Motor neuron (in vitro differentiated cells): ENCODE measurements around the gene CR2. TPM values are rescaled to one million over a fixed set of nuclear protein-coding genes. Genes with fewer than 3 reads are reported as not detected.

Source experiments
- ATAC-seq, 8 experiments: fragments of 200-7000 bp; cut with Tn5 transposase; replicated peaks in 6 of 8; 2 replicates each; pipeline ENCODE4 v1.8.0; 2021; ENCODE audit warnings: mild to moderate bottlenecking in 8 of 8, moderate library complexity in 8 of 8
- H3K27ac ChIP-seq, 2 donors: fragments of 250-450 bp; sonication (Bioruptor Pico); 2 replicates each; pipeline ENCODE4 v1.9.0; 2021; ENCODE audit warnings: antibody characterized with exemption in 2 of 2, mild to moderate bottlenecking in 2 of 2, moderate library complexity in 1 of 2
- H3K4me1 ChIP-seq, 2 donors: fragments of 250-450 bp; sonication (Bioruptor Pico); replicated peaks in 1 of 2; 2 replicates each; pipeline ENCODE4 v1.6.1; 2021; ENCODE audit warnings: antibody characterized with exemption in 2 of 2, mild to moderate bottlenecking in 2 of 2, moderate library complexity in 1 of 2
- H3K4me3 ChIP-seq, 5 donors: fragments of 250-450 bp; sonication (Bioruptor Pico); 2 replicates each; pipeline ENCODE4 v1.9.0; 2021; ENCODE audit warnings: antibody characterized with exemption in 5 of 5, mild to moderate bottlenecking in 5 of 5, moderate library complexity in 4 of 5
- WGBS, 10 experiments: fragments of 450-650 bp; shearing (Covaris generic); methylation state at CpG; one replicate each; pipeline ENCODE4 v1.0.0; 2022; 5-methylcytosine and 5-hydroxymethylcytosine counted together
- in situ Hi-C, 9 experiments: fragments of 400-800 bp; cut with MboI; loops; one replicate each; pipeline ENCODE4 v1.15.0; 2021; ENCODE audit warnings: low sequenced_read_pairs in 9 of 9, low pct_unique_long_range_greater_than_20kb in 2 of 9; ENCODE audit not compliant: unreplicated experiment in 9 of 9
- total RNA-seq, 8 experiments: library from RNA; unstranded; fragments of 300-600 nt; gene quantifications; 2 replicates each; pipeline versions ENCODE4 v1.2.3 to v1.2.4, GENCODE V29; 2022

The CR2 gene
- total RNA-seq, 8 experiments from 2014 or later = 0.95 TPM; not detected in 7

DNA sequence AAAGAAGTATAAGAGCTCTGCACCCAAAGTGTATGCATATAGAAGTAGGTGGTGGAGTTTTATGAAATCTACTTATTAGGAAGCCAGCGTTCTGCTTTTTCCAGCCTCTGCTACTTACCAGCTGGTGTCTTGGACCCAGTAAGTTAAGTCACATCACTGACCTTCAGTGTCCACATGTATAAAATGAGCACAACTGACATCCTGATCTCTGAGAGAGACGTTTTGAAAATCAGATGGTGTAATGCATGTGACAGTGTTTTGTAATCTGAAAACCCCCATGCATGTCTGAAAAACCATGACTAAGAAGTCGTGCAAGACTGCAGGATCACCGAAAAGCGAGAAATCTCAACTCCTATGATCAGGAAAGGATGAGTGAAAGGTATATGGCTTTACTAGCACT is 43.8 kb downstream of the CR2 start:
- WGBS, 10 experiments = 22 to 100% (median 69%) methylated on average over 1 to 5 of the region's 5 CpGs
- no peak for ATAC-seq
- no peak overlapping the region for H3K4me3 ChIP-seq
- H3K27ac ChIP-seq = no peak overlapping the region
- peaks cover 0 to 5% of the 10 kb centered on the region in 2 donors for H3K4me1 ChIP-seq
- in situ Hi-C loops = loop anchor here in 2 of 9 experiments (25.0 kb wide), 1 partner anchor 411 kb away; the partner anchor contains the start of gene C4BPB (in 2 of the 2)

- in situ Hi-C loops = loop anchor here in 2 of 9 experiments (25.0 kb wide), 1 partner anchor 412 kb away; the partner anchor contains the start of gene C4BPB (in 2 of the 2)
- no peak overlapping the region for H3K4me3 ChIP-seq
- H3K27ac ChIP-seq = no peak overlapping the region
- peak; percentile 67 to 86 (median 80) for ATAC-seq
- 0 to 8% (median 0%) methylated on average over 2 to 4 of the region's 4 CpGs; no CpG with 5 or more reads in 3 of the 10 experiments for WGBS, 10 experiments
- peaks cover 0 to 5% of the 10 kb centered on the region in 2 donors for H3K4me1 ChIP-seq
Measured at GRCh38 chr1:207499573-207499972, 45.4 kb downstream of the CR2 start.

DNA sequence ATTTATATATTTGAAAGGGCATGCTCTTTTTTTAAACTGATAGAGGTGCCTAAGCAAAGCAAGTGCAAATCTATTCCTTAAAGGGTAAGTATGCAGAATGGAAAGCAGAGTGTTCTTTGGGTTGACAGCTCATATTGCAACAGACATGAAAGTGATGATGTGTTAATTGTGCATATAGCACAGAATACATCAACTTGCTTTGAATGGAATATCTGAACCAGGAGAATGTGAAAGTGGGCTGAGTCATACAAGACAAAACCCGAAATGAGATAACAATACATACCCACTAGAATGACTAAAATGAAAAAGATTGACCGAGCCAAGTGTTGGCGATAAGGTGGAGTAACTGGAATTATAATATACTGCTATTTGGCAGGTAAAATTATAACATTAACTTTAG is 46.2 kb downstream of the CR2 start:
- peaks cover 0 to 5% of the 10 kb centered on the region in 2 donors for H3K4me1 ChIP-seq
- H3K27ac ChIP-seq = no peak overlapping the region
- WGBS, 10 experiments = 50 to 100% (median 65%) methylated on average over 1 to 3 of the region's 3 CpGs; no CpG with 5 or more reads in 1 of the 10 experiments
- in situ Hi-C loops = no loop called here
- peak in 1 of 8 experiments; percentile 74 for ATAC-seq
- H3K4me3 ChIP-seq = no peak overlapping the region

GRCh38 chr1:207501071-207501470 is 46.9 kb downstream of the CR2 start:
- H3K4me3 ChIP-seq = no peak overlapping the region
- ATAC-seq = no peak
- H3K27ac ChIP-seq = no peak overlapping the region
- in situ Hi-C loops = no loop called here
- H3K4me1 ChIP-seq = no peaks in the 10 kb centered on the region
- 0 to 71% (median 44%) methylated on average over 1 to 5 of the region's 5 CpGs for WGBS, 10 experiments

GRCh38 chr1:207502726-207503125 is 48.6 kb downstream of the CR2 start:
- WGBS, 10 experiments = 14 to 70% (median 59%) methylated on average over 2 to 7 of the region's 7 CpGs; no CpG with 5 or more reads in 1 of the 10 experiments
- in situ Hi-C loops = no loop called here
- peak in 1 of 8 experiments; percentile 73 for ATAC-seq
- H3K4me1 ChIP-seq = no peaks in the 10 kb centered on the region
- H3K4me3 ChIP-seq = no peak overlapping the region
- H3K27ac ChIP-seq = no peak overlapping the region

GRCh38 chr1:207503950-207504349 is 49.8 kb downstream of the CR2 start:
- no peaks in the 10 kb centered on the region for H3K4me1 ChIP-seq
- in situ Hi-C loops = no loop called here
- no peak for ATAC-seq
- H3K4me3 ChIP-seq = no peak overlapping the region
- no peak overlapping the region for H3K27ac ChIP-seq
- WGBS, 10 experiments = 29 to 100% (median 78%) methylated on average over 1 to 3 of the region's 3 CpGs

DNA sequence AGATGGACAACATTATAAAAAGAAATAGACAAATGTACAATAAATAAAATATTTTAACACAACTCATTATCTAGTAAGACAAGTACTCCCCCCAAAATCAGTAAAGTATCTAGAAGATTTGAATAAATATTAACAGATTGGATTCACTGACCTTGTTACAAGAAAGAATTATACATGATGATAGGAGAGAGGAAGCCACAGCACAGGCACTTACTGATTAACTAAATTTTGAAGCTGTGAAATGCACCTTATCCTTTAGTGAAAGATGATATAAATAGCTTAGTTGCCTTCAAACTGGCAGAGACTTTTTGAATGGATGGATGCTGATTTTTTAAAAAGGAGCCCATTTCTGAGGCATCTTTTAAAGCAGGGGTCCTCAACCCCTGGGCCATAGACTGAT is 50.3 kb downstream of the CR2 start:
- no peaks in the 10 kb centered on the region for H3K4me1 ChIP-seq
- in situ Hi-C loops = no loop called here
- no peak for ATAC-seq

GRCh38 chr1:207510444-207510843 is 56.3 kb downstream of the CR2 start:
- 13 to 89% (median 63%) methylated on average over 1 of the region's 1 CpG; no CpG with 5 or more reads in 4 of the 10 experiments for WGBS, 10 experiments
- H3K4me3 ChIP-seq = no peak overlapping the region
- no peak for ATAC-seq
- no peak overlapping the region for H3K27ac ChIP-seq
- no peaks in the 10 kb centered on the region for H3K4me1 ChIP-seq
- in situ Hi-C loops = no loop called here

More for the DNA sequence above, 50.3 kb downstream of the CR2 start:
- H3K4me3 ChIP-seq = no peak overlapping the region
- H3K27ac ChIP-seq = no peak overlapping the region

- WGBS, 10 experiments = 60 to 100% (median 82%) methylated on average over 1 to 9 of the region's 13 CpGs; no CpG with 5 or more reads in 2 of the 10 experiments
- in situ Hi-C loops = no loop called here
- Histone ChIP-seq H3K4me1 (no peaks in the 10 kb centered on the region), H3K4me3 (no peak overlapping the region), H3K27ac (no peak overlapping the region)
- no peak for ATAC-seq
Measured at GRCh38 chr1:207514890-207515289, 60.8 kb downstream of the CR2 start.

- ATAC-seq = no peak
- Histone ChIP-seq H3K4me3 (no peak overlapping the region), H3K27ac (no peak overlapping the region), H3K4me1 (no peaks in the 10 kb centered on the region)
- in situ Hi-C loops = no loop called here
Measured at GRCh38 chr1:207516729-207517128, 62.6 kb downstream of the CR2 start.

DNA sequence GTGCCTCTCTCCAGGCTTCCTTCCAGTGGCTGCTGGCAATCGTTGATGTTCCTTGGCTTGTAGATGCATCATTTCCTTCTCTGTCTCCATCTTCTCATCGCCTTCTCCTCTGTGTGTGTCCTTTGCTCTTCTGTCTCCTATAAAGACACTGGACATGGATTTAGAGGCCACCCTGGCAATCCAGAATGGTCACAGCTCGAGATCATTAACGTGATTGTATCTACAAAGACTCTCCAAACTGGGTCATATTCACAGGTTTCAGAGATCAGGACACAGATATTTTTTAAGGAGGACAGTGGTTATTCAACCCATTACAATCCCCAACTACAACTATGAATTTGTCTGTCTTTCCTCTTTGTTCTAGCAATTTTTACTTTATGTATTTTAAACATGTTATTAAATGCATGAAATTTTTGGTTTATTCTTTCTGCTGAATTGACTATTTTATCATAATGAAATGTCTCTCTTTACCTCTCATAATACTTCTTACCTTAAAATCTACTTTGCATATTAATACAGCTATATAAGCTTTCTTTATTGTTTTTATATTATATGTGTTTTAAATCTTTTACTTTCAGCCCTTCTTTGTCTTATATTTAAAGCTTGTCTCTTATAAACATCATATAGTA is 64.6 kb downstream of the CR2 start:
- Histone ChIP-seq H3K4me3 (no peak overlapping the region), H3K27ac (no peak overlapping the region), H3K4me1 (no peaks in the 10 kb centered on the region)
- no peak for ATAC-seq
- 0 to 100% (median 79%) methylated on average over 1 to 4 of the region's 4 CpGs; no CpG with 5 or more reads in 1 of the 10 experiments for WGBS, 10 experiments
- in situ Hi-C loops = no loop called here

DNA sequence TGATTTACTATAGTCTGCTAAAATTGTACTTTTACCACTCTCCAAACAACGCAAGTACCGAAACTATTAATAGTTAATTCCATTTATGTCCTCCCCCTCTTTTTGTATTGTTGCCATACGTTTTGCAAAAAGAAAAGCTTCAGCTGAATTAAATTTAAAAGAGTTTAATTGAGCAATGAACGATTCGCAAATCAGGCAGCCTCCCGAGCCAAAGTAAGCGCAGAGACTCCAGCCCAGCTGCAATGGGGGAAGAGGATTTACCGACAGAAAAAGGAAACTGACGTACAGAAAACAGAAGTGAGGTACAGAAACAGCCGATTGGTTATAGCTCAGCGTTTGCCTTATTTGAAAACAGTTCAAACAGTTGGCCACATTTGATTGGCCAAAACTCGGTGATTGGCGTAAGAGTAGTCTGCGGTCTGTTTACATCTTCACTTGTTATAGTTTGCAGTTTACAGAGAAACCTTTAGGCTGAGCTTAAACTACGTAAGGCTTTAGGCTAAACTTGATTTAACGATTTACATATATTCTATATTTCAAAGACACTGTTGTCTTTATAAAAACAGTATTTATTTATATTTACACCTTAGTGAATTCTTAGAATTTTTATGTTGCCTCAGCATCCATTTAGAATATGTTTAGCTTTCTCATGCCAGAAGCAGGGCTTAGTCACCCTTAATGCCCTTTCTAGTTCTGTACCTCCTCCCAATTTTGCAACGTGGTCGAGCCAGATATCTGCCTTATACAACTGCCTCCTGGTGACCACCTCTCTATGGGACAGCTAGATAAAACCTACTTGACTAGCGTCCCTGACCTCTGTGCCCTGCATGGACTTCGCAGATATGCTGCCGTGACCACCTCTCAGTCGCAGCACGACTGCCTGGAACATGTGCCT is 65.6 kb downstream of the CR2 start:
- ATAC-seq = peak in 2 of 8 experiments; percentile 68 to 78
- Histone ChIP-seq H3K4me1 (no peaks in the 10 kb centered on the region), H3K4me3 (no peak overlapping the region), H3K27ac (no peak overlapping the region)
- WGBS, 10 experiments = 13 to 95% (median 84%) methylated on average over 4 to 23 of the region's 23 CpGs
- in situ Hi-C loops = no loop called here
